CD14-positive monocyte (primary cell): ENCODE results near the gene OR9G1. TPM values are rescaled to one million over a fixed set of nuclear protein-coding genes. Genes with fewer than 3 reads are reported as not detected.

Experiments
- DNase-seq, 3 donors: peaks; one replicate each; pipeline ENCODE4 v3.0.0-alpha.2; 2011 to 2022
- H2AFZ ChIP-seq: 2 replicates; pipeline ENCODE4 v1.6.0; 2012; ENCODE audit warnings: mild to moderate bottlenecking, low read depth, low read length, inconsistent platforms; ENCODE audit not compliant: insufficient read depth, poor library complexity, severe bottlenecking
- H3K27ac ChIP-seq, 2 donors: 1 replicate in 1 of 2; 2 replicates in 1 of 2; pipeline ENCODE4 v1.5.1; 2012 to 2013; ENCODE audit warnings: low read length in 2 of 2, control low read depth in 1 of 2, inconsistent platforms in 1 of 2, low read depth in 1 of 2, mild to moderate bottlenecking in 1 of 2
- H3K27me3 ChIP-seq, 2 donors: one replicate each; pipeline versions ENCODE4 v1.6.0 to v1.6.1; 2011 to 2013; ENCODE audit warnings: low read length in 2 of 2; ENCODE audit not compliant: control insufficient read depth in 2 of 2, insufficient read depth in 2 of 2
- H3K36me3 ChIP-seq, 2 donors: replicated peaks in 1 of 2; 1 replicate in 1 of 2; 2 replicates in 1 of 2; pipeline versions ENCODE4 v1.5.1 to v1.6.1; 2012 to 2013; ENCODE audit warnings: low read length in 2 of 2, control low read depth in 1 of 2, inconsistent platforms in 1 of 2, mild to moderate bottlenecking in 1 of 2; ENCODE audit not compliant: insufficient read depth in 2 of 2, control insufficient read depth in 1 of 2
- H3K4me1 ChIP-seq, 2 donors: 1 replicate in 1 of 2; 2 replicates in 1 of 2; pipeline versions ENCODE4 v1.5.1 to v1.6.1; 2012 to 2013; ENCODE audit warnings: low read length in 2 of 2, control low read depth in 1 of 2, inconsistent platforms in 1 of 2, mild to moderate bottlenecking in 1 of 2, moderate library complexity in 1 of 2; ENCODE audit not compliant: insufficient read depth in 2 of 2, control insufficient read depth in 1 of 2
- H3K4me2 ChIP-seq: replicated peaks from 2 replicates; pipeline ENCODE3; 2012; ENCODE audit warnings: low read length, moderate library complexity, mild to moderate bottlenecking; ENCODE audit not compliant: poor library complexity, severe bottlenecking; ENCODE audit errors: extremely low read depth
- H3K4me3 ChIP-seq, 3 experiments: fragments of 200-600 bp in 1 of 3; sonication (generic) in 1 of 3; replicated peaks in 1 of 3; 1 replicate in 2 of 3; 2 replicates in 1 of 3; pipeline ENCODE4 v1.5.1; 2011 to 2013; ENCODE audit warnings: low read length in 3 of 3, mild to moderate bottlenecking in 3 of 3, control low read depth in 2 of 3, low read depth in 2 of 3, inconsistent platforms in 1 of 3, moderate library complexity in 1 of 3
- H3K79me2 ChIP-seq: 2 replicates; pipeline ENCODE4 v1.6.0; 2012; ENCODE audit warnings: mild to moderate bottlenecking, control low read depth, inconsistent platforms, low read length, moderate library complexity; ENCODE audit not compliant: insufficient read depth
- H3K9ac ChIP-seq: 2 replicates; pipeline ENCODE4 v1.6.0; 2017; ENCODE audit warnings: low read length, mild to moderate bottlenecking; ENCODE audit not compliant: insufficient read depth, poor library complexity, severe bottlenecking
- H3K9me3 ChIP-seq, 2 donors: replicated peaks in 1 of 2; 1 replicate in 1 of 2; 2 replicates in 1 of 2; pipeline versions ENCODE4 v1.5.1 to v1.6.1; 2012 to 2013; ENCODE audit warnings: low read length in 2 of 2, control low read depth in 1 of 2; ENCODE audit not compliant: control insufficient read depth in 1 of 2, insufficient read depth in 1 of 2
- H4K20me1 ChIP-seq: 2 replicates; pipeline ENCODE4 v1.6.0; 2012; ENCODE audit warnings: mild to moderate bottlenecking, low read length, control low read depth, moderate library complexity; ENCODE audit not compliant: insufficient read depth
- H3K27ac Mint-ChIP-seq, 7 donors: one replicate each; pipeline ENCODE4 v1.8.0; 2020; ENCODE audit warnings: mild to moderate bottlenecking in 7 of 7, mixed read lengths in 7 of 7, moderate library complexity in 6 of 7, inconsistent platforms in 2 of 7
- H3K27me3 Mint-ChIP-seq, 3 donors: one replicate each; pipeline ENCODE4 v1.8.0; 2021 to 2022; ENCODE audit warnings: low read depth in 3 of 3, mild to moderate bottlenecking in 3 of 3, mixed read lengths in 3 of 3, moderate library complexity in 3 of 3, inconsistent platforms in 1 of 3
- H3K36me3 Mint-ChIP-seq, 2 donors: one replicate each; pipeline ENCODE4 v1.8.0; 2020; ENCODE audit warnings: mixed read lengths in 2 of 2, inconsistent platforms in 1 of 2, mild to moderate bottlenecking in 1 of 2
- H3K4me1 Mint-ChIP-seq: one replicate; pipeline ENCODE4 v1.8.0; 2020; ENCODE audit warnings: mild to moderate bottlenecking, mixed read lengths
- H3K4me3 Mint-ChIP-seq, 2 donors: one replicate each; pipeline ENCODE4 v1.8.0; 2020; ENCODE audit warnings: mild to moderate bottlenecking in 2 of 2, mixed read lengths in 2 of 2, moderate library complexity in 1 of 2
- H3K9me3 Mint-ChIP-seq, 7 donors: one replicate each; pipeline ENCODE4 v1.8.0; 2020 to 2022; ENCODE audit warnings: mixed read lengths in 7 of 7, mild to moderate bottlenecking in 6 of 7, moderate library complexity in 6 of 7, inconsistent platforms in 2 of 7
- CTCF ChIP-seq: fragments of 200-600 bp; IDR thresholded peaks from one replicate; pipeline ENCODE4 v1.8.0; 2022; ENCODE audit warnings: antibody characterized with exemption, mild to moderate bottlenecking
- WGBS: methylation state at CpG from one replicate; pipeline ENCODE4 v1.1.5; 2013; ENCODE audit warnings: missing lambda C conversion rate; ENCODE audit not compliant: insufficient coverage; 5-methylcytosine and 5-hydroxymethylcytosine counted together
- intact Hi-C, 2 donors: fragments of 100-400 bp; cut with micrococcal nuclease; formaldehyde crosslinking; loops; one replicate each; pipeline versions ENCODE4 v1.15.0 to v1.15.1; 2023
- polyA plus RNA-seq, 3 donors: library from polyadenylated mRNA; depleted of rRNA in 1 of 3; unstranded in 2 of 3; stranded (reverse) in 1 of 3; fragments of 300-500 nt in 2 of 3; fragments of >200 nt in 1 of 3; fragmentation: Illumina TruSeq in 2 of 3; gene quantifications; 1 replicate in 2 of 3; 2 replicates in 1 of 3; pipeline ENCODE4 v1.2.3, GENCODE V29; 2012 to 2021

Gene OR9G1
- polyA plus RNA-seq, 3 donors: not detected

GRCh38 chr11:56700914-56701485, 2.1 kb downstream of the OR9G1 start:
- H3K27ac ChIP-seq: no peak overlapping the region

DNA sequence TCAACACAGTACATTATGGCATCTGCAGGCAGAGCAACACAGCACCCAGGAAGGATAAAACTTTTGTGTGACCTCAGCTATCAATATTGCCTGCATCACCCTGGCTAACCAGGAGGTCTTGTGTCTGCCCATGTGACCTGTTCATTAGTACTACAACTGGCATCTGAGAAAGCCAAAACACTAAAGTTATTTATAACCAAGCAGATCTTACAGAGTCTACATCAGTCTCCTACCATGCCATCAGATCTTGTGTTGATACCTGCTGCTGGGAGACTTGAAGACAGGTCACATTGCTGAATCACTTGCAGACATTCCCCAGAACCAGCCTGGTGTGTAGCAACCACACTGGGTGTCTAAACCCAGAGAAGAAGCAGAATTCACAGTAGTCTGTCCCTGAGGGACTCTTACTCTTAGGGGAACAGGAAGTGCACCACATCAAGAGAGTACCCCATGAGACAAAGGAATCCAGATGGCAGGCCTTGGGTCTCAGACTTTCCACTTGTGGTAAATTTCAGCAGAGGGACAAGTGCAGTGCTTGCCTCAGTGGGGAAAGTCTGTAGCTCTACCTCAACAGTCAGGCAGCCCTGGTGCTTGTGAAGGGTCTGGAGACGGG, 7.0 kb downstream of the OR9G1 start:
- H3K9me3 ChIP-seq: no peaks in the 10 kb centered on the region
- Mint-ChIP-seq H3K36me3 (no peaks in the 10 kb centered on the region), H3K4me1 (no peaks in the 10 kb centered on the region), H3K27ac (no peak overlapping the region), H3K9me3 (peaks cover 0 to 5% (median 1%) of the 10 kb centered on the region in 7 donors), H3K4me3 (no peak overlapping the region), H3K27me3 (no peaks in the 10 kb centered on the region)
- intact Hi-C loops: no loop called here
- no peaks in the 10 kb centered on the region for H3K36me3 ChIP-seq
- no peaks in the 10 kb centered on the region for H3K79me2 ChIP-seq
- TF ChIP-seq CTCF: no peak
- WGBS: 100% methylated on average over 1 of the region's 1 CpG
- no peaks in the 10 kb centered on the region for H3K27me3 ChIP-seq
- no peaks in the 10 kb centered on the region for H3K4me1 ChIP-seq
- H3K27ac ChIP-seq: no peak overlapping the region
- no peak overlapping the region for H2AFZ ChIP-seq
- no peak overlapping the region for H3K4me3 ChIP-seq
- H3K9ac ChIP-seq: no peak overlapping the region
- no peak for DNase-seq
- H4K20me1 ChIP-seq: no peaks in the 10 kb centered on the region
- no peak overlapping the region for H3K4me2 ChIP-seq

More at GRCh38 chr11:56700914-56701485, 2.1 kb downstream of the OR9G1 start:
- no peak overlapping the region for H3K4me3 Mint-ChIP-seq
- intact Hi-C loops: no loop called here
- H3K36me3 Mint-ChIP-seq: no peaks in the 10 kb centered on the region
- WGBS: 83% methylated on average over 4 of the region's 8 CpGs
- H3K9me3 Mint-ChIP-seq: peaks cover 0 to 2% (median 0%) of the 10 kb centered on the region in 7 donors
- H3K27me3 Mint-ChIP-seq: no peaks in the 10 kb centered on the region
- no peak overlapping the region for H3K9ac ChIP-seq
- no peak overlapping the region for H2AFZ ChIP-seq
- no peak for TF ChIP-seq CTCF
- H3K36me3 ChIP-seq: no peaks in the 10 kb centered on the region
- no peaks in the 10 kb centered on the region for H3K27me3 ChIP-seq
- no peaks in the 10 kb centered on the region for H3K9me3 ChIP-seq
- no peak overlapping the region for H3K27ac Mint-ChIP-seq
- no peaks in the 10 kb centered on the region for H3K79me2 ChIP-seq
- no peak overlapping the region for H3K4me3 ChIP-seq
- H4K20me1 ChIP-seq: no peaks in the 10 kb centered on the region
- no peak overlapping the region for H3K4me2 ChIP-seq
- no peaks in the 10 kb centered on the region for H3K4me1 Mint-ChIP-seq
- H3K4me1 ChIP-seq: no peaks in the 10 kb centered on the region
- no peak for DNase-seq
